NCI-H2196 treated with DMSO at 0.1 percent for 48 hours (cell line): ENCODE results near the gene SNX15.
"Not testable (repeated sequence)": the region's sequence is repeated elsewhere in the genome, so short reads cannot be mapped to it uniquely, and the experiment has no call there.

Experiments used
- DNase-seq: peaks from one replicate; lab custom pipeline; 2025; ENCODE audit not compliant: unreplicated experiment; lab: John Stamatoyannopoulos, UW

SNX15 gene

DNA sequence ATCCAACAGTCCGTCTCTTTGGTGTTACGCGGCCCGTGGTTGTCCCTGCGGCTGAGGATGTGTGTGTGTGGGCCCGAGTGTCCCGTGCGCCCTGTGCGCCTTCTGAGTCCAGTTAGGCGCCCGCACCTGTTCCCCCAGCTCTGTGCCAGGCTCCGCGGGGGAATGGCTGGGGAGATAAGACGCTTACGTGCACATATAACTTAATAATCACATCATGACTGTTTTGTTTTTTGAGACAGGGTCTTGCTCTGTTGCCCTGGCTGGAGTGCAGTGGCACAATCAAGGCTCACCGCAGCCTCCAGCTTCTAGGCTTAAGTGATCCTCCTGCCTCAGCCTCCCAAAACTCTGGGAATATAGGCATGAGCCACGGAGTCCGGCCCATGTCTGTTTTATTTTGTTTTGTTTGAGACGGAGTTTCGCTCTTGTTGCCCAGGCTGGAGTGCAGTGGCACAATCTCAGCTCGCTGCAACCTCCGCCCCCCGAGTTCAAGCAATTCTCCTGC is 12.5 kb upstream of the SNX15 start:
- DNase-seq = no peak

DNA sequence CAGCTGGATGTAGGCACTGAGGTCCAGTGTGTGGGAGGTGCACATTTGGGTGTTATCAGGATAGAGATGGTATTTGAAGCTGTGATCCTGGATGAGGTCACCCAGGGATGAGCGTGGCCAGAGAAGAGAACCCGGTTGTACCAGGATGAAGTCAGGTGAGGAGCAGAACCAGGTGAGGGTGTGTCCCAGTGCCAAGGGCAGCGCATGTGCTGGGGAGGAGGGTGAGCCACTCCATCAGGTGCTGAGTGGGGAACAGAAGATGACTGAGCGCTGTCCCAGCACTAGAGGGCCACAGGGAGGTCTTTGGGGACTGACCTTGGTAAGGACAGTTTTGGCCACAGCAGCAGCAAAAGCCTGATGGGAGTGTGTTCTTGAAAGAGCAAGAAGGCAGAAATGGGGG is 10.5 kb upstream of the SNX15 start:
- DNase-seq = no peak

DNA sequence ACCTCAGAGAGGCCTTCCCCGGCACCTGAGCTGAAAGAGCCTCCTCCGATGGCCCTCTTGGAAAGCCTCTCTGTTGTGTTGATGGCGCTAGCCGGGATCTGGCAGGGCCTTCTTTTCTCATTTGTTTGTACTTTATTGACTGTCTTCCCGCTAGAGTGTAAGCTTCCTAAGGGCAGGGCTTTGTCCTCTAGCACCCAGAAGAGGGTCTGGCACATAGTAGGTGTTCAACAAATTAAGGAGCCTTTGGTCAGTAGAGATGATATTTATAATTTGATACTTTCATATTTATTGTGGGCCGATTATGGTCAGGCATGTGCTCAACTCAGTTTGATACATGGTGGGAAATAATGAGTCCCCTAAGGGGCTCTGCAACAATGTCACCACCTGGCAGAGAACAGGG is 9.3 kb upstream of the SNX15 start:
- DNase-seq = no peak

DNA sequence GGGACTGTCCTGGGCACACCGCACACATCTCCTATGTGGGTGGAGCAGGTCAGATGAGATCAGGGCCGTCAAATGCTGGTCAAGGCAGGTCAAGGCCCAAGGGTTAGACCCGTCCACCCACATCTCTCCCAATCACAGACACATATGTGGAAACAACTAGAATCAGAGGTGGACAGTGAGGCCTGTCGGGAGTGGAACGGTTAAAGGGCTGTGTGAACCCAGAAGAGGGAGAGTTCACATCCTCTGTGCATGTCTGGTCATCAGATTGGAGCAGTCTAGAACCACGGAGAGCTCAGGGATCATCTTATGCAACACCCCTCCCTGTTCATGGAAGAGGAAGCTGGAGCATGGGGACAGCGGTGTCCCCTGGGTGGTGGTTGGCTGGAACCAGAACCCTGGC is 7.4 kb upstream of the SNX15 start:
- DNase-seq = no peak

DNA sequence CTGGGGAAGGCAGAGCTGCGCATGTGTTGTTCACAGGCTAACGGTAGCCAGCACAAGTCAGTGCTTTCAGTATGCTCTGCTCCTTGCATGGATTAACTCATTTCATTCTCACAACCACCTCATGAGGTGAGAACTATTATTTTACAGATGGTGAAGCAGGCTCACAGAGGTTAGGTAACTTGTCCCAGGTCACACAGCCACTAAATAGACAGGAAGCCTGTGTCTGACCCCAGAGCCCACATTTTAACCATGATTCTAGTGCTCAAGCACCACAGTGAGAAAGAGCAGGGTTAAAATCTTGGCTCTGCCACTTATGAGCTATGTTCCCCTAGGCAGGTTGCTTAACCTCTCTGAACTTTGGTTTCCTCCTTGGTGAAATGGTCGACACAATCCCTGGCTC is 6.2 kb upstream of the SNX15 start:
- no peak for DNase-seq

DNA sequence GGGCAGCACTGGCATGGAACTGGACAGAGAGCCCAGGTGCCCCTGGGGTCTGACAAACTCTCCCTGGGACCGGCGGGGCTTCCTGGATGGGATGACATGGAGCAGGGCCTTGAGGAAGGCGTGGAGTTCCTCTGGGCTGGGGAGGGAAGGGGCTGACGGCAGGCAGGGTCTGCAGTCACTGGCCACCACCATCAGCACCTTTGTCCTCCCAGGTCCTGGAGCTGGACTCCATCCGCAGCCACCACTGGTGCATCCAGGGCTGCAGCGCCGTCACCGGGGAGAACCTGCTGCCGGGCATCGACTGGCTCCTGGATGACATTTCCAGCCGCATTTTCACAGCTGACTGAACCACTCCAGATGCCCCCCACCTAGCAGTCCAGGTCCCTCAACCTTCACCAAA is 5.7 kb upstream of the SNX15 start:
- DNase-seq = no peak

DNA sequence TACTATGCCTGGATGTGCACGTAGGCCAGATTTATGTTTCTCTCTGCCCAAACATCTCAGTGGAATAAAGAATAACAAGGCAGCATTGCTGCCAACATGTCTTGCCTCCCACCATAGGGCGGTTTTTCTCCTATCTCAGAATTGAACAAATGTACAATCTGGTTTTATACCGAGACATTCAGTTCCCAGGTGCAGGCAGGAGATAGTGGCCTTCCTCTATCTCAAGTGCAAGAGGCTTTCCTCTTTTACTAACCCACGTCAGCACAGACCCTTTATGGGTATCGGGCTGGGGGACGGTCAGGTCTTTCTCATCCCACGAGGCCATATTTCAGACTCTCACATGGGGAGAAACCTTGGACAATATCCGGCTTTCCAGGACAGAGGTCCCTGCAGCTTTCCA is 3.7 kb upstream of the SNX15 start:
- DNase-seq = not testable (repeated sequence)

DNA sequence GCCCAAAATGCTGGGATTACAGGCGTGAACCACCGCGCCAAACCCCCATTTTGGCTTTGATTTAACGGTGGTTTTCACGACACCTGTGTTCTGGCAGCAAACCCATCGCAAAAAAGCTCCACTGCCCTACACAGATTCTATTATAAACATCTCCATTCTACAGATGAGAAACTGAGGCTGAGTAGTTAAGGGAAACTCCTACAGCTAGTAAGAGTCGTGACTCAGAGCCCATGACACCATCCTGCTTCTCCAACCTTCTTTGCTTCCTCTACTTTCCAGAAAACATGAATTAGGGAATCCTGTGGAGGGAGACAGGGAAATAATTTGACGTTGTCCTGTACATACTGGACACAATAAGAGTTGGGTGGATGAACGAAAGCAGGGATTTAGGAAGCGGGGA is 429 bp upstream of the SNX15 start:
- no peak for DNase-seq

DNA sequence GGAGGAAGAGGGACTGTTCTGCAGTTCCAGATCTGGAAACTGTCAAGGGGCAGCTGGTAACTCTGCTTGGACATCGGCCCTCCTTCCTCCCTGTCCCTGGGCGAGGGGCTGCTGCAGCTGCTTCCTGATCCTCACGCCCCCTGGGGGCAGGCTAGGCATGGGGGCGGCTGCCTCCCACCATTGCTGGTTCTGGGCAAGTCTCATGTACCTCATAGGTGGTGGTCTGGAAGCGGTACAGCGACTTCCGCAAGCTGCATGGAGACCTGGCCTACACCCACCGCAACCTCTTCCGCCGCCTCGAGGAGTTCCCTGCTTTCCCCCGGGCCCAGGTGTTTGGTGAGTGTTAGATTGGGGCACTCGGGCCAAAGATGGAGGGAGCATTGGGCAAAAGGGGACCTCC is 5.0 kb downstream of the SNX15 start:
- DNase-seq = no peak

DNA sequence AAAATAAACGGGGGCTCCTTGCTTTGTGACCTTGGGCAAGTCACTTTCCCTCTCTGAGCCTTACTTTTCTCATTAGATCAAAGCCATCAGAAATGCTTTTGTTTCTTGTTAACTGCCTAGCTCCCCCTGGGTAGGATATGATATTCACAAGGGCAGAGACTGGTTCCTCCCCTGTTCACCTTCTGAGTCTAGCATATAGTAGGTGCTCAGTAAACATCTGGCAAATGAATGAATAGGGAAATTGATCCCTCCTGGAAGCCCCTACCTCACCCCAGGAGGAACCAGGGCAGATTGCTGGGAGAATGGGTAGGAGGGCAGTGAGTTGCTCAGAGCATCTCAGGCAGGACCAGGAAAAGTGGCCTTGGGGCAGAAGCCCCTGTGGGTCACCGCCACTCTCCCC is 7.2 kb downstream of the SNX15 start:
- DNase-seq = no peak

DNA sequence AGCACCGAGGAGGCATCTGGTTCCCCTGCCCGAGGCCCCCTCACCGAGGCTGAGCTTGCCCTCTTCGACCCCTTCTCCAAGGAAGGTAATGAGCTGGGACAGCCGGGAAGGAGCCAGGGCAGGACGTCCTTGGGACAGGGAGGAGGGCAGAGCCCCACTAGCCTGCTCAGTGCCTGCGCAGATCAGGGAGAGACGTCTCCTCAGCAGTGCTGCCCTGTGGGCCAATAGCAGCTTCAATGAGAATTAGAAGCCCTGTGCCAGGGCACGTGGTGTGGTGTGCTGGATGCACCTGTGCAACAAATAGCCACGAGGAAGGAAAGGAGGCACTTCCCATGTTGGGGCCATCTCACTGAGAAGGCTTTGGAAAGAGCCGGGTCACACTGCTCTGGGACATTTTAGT is 8.3 kb downstream of the SNX15 start:
- no peak for DNase-seq

DNA sequence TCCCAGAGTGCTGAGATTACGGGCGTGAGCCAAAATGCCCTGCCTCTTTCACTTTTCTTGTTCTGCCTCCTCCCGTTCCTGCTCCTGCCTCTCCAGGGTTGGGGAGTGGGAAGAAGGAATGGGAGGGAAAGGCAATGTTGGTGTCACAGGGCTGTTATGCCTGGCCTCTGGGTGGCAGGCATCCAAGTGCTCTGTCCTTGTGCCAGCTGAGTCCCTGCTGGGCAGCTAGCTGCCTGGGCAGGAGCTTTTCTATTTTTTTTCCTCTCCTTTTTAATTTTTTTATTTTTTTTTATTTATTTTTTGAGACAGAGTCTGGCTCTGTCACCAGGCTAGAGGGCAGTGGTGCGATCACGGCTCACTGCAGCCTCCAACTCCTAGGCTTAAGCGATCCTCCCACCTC is 9.7 kb downstream of the SNX15 start:
- peak; percentile 29 for DNase-seq

DNA sequence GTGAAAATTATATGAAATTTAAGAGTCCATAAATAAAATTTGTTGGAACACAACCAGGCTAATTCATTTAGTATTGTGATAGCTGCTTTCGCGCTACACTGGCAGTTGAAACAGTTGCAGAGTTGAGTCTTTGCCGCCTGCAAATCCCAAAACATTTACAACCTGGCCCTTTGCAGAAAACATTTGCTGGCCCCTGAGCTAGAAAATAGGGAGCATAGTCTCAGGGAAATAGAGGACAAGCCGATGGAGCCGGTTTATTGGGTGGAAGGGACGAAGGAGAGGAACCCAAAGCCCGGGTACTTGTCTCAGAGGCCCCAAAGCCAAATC is 13.2 kb downstream of the SNX15 start:
- no peak for DNase-seq

DNA sequence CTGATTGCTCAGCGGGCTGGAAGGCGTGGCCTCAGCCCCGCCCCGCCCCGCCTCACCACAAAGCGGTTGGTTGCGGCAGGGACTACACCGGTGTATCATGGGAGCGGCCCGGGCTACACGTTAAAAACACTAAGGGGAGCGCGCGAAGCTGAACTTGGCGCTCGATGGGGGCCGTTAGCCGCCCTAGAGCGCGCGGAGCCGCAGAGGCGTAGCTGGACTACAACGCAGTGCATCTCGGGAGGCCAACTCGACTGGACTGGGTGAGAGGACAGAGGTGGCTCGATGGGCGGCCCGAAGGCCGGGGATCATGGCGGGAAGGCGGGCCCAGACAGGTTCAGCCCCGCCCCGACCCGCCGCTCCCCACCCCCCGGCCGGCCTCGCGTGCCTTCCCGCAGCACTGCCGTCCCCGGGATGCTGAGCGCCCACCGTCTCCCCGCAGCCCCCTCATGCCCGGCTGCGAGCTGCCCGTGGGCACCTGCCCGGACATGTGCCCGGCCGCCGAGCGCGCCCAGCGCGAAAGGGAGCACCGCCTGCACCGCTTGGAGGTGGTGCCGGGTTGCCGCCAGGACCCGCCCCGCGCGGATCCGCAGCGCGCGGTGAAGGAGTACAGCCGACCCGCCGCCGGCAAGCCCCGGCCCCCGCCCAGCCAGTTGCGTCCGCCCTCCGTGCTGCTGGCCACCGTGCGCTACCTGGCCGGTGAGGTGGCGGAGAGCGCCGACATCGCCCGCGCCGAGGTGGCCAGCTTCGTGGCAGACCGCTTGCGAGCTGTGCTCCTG is 13.8 kb downstream of the SNX15 start, which contains the start of gene SAC3D1:
Gene SAC3D1 (plus strand): TSS at position 364 of the 776 bp plus-strand sequence. CDS start 83 bp downstream, at position 447.
- peak; percentile 95 for DNase-seq

DNA sequence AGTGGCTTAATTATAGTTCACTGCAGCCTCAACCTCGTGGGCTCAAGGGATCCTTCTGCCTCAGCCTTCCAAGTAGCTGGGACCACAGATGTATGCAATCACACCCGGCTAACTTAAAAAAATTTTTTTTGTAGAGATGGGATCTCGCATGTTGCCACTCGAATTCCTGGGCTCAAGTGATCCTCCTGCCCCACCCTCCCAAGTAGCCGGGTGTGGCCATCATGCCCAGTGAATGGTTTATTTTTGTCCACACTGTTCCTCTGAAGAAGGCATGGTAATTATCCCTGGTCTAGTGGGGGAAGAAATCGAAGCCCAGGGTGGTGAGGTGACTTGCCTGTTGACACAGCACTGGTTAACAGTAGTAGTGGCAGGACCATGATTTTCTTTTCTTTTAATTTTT is 15.7 kb downstream of the SNX15 start:
- DNase-seq = no peak

DNA sequence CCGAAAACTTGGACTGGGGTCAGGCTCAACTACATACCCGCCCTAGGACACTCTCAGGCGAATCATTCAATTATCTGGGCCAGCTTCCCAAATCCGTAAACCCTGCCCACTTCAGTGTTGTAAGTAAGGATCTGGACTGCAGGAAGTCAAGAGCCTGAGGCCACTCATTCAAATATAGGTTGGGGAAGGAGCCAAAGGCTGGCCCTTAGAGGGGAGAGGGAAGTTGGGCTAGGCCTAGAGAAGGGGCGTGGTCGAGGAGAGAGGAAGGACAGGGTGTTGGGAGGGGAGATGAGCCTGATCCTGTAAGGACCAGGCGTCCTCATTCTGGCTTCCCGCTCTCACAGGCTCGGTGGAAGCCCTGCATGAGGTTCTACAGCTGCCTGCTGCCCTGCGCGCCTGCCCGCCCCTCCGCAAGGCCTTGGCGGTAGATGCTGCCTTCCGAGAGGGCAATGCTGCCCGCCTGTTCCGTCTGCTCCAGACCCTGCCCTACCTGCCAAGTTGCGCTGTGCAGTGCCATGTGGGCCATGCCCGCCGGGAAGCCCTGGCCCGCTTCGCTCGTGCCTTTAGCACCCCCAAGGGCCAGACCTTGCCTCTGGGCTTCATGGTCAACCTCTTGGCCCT is 16.8 kb downstream of the SNX15 start:
- no peak for DNase-seq

DNA sequence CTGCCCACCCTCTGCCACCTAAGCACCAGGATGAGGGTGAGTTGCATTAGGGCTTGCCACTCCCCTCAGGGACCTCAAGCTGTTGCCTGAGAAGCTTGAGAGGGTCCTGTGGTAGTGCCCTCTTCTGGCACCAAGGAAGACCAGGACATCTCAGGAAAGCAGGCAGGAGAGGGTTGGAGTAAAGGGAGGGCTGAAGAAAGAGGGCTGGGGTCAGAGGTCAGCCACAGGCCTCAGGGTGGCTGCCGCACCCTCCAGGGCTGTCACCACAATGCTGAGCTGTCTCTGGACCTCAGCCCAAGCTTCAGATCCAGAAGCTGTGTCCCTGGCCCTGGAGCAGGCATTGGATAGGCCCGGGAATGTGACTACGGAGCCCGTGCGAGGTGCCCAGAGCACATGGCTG is 17.8 kb downstream of the SNX15 start:
- no peak for DNase-seq

DNA sequence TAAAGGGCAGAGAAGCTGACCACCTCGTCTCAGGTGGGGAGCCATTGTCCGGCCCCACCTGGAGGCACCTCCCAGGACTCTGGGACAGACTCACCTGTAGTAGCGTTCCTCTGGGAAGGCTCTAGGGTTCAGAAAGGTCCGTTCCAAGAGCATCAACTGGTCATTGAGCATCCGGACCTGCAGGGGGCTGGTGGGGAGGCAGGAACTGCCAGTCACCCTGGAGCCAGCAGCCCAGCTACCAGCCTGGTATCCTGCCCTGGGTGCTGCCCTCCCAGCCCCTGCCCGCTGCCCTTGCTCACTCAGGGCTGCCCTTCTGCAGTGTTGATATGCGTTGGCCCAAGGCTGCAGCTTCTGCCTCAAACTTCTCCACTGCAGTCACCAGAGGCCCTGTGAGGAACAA is 18.5 kb downstream of the SNX15 start:
- no peak for DNase-seq

DNA sequence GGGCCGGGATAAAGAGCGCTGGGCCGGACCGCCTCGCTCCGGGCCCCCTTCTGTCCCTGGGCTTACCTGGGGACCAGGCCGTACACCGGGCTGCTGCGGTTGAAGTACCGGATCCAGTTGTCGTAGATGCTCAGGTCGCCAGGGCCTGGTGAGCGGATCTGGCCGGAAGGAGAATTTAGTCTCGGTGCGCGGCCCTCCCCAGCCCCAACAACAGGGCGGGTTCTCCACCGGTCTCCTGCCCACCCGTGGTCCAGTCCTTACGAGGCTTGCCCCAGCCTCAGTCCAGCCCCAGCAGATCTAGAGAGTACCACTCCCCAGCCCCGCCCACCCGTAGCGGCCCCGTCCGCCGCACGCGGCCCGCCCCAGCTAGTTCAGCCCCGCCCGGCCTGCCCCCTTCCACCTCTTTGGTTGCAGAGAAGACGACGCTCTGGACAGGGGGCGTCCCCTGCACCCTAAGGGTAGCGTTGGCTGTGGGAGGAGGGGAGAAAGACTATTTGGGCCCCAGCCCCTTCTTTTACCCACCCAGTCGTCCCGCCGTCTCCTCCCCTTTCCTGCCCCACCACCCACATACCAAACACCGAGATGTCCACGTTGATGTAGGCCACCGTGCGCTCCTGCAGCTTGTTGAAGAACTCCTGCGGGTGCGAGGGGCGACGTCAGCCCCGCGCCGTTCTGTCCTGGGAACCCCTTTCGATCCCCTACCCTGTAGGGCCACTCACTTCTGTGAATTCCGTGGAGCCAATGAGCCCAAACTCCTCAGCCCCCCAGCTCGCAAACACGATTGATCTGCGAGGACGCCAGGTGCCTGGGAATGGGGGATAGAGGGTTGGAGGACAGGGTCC is 20.6 kb downstream of the SNX15 start:
- DNase-seq = no peak

DNA sequence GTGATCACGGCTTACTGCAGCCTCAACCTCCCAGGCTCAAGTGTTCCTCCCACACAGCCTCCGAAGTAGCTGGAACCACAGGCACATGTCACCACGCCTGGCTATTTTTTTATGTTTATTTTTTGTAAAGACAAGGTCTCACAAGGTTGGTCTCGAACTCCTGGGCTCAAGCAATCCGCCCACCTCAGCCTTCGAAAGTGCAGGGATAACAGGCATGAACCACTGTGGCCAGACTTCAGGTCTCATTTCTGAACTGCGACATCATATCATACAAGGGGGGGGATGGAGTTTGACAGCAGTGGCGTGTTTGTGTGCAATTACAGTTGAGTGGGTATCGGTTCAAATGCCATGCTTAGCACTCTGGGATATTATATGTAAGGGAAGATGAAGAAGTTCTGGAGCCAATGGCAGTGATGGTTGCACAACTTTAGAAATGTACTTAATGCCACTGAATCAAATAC is 24.2 kb downstream of the SNX15 start:
- no peak for DNase-seq

DNA sequence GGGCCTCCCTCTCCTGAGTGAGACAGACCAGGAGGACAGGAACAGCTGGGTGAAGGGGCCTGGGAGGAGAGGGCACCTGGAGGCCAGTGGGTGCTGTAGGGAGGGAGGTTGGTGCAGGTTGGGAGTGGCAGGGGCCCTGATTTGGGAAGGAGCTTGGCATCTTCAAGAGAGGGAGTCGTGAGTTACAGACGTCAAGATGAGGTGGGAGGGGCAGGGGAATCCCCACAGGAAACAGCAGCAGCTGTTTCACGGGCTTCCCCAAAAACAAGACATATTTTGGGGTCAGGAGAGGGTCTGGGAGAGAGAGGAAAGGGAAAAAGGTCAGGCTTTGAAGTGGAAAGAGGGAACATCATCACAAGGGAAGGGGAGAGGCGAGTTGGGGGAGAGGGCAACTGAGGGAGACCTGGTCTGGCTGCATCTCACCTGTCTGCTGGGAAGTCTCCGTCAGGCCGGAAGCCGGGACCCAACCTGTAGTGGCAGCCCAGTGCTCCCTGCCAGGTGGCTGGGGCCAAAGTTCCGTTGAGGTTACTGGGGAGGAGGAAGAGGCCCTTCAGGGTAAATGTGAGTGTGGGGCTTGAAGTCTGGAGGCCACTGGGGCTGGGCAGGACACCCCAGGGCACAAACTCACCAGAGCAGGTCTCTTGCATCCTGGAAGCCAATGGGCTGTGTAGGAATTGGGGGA is 26.7 kb downstream of the SNX15 start:
- no peak for DNase-seq
